Effector CD4-positive, alpha-beta T cell (primary cell): ENCODE data around the gene PFN4.

Experiments used
- DNase-seq: peaks from one replicate; pipeline ENCODE4 v3.0.0-alpha.2; 2020

PFN4 gene

DNA sequence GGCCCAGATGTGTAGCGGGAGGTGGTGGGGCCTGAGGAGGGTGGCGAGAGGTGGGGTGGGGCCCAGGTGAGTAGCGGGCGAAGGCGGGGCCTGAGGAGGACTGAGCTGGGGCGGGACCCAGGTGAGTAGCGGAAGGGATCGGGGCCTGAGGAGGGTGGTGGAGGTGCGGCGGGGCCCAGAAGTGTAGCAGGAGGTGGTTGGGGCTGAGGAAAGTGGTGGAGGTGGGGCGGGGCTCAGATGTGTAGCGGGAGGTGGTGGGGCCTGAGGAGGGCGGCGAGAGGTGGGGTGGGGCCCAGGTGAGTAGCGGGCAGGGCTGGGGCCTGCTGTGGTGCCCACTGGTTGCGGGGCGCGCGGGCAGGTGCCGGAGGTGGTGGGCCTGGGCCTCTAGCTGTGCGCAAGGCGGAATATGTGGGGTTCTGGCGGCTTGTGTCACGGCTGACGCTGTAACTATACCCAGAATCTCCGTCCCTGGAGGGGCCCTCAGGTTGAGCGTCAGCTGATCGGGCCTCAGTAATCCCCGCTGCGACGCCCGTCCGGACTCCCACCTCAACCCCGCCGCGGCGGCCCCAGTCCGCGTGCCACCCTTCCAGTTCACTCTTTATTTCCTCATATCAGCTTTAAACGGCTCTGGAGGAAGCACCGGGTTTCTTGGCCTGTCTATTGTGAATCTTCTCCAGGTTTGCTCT, 46.1 kb downstream of the PFN4 start:
- no peak for DNase-seq

DNA sequence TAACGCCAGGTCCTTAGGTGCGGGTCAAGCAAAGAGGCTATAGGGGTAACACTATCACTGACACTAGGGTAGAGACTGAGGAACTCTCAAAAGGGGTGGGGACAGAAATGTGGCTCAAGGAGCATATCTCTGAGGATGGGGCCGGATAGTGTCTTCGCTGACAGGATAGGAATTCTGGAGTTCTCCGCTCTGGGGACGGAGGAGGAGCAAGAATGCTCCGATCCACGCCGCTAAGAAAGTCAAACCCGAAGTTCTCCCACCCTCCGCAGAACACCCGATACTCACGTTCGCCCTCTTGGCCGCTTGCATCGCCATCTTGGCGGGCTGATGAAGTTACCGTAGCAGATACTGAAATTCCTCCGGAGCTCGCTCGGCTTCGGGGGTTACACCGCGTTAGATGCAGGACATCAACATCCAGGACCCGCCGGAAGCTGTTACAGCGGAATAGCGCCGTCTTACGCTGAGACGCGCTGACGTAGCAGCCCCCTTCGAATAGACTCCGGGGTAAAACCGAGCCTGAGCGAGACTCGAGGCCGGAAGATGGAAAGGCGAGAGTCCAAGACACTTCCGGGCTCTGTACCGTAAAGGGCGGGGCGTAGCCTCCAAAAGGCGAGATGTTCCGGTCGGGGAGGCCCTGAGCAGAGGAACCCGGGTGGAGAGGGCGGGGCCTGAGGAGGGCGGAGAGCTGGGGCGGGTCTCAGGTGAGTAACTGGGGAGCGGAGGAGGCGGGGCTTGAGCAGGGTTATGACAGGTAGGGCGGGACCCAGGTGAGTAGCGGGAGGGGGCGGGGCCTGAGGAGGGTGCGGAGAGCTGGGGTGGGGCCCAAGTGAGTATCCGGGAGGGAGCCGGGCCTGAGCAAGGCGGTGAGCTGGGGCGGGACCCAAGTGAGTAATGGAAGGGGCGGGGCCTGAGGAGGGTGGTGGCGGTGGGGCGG, 47.0 kb downstream of the PFN4 start, which contains the start of gene SF3B6:
Gene SF3B6 (minus strand): TSS at position 412 of the 934 bp plus-strand sequence. CDS start 97 bp downstream, at position 315.
- DNase-seq, result peak; percentile 99

DNA sequence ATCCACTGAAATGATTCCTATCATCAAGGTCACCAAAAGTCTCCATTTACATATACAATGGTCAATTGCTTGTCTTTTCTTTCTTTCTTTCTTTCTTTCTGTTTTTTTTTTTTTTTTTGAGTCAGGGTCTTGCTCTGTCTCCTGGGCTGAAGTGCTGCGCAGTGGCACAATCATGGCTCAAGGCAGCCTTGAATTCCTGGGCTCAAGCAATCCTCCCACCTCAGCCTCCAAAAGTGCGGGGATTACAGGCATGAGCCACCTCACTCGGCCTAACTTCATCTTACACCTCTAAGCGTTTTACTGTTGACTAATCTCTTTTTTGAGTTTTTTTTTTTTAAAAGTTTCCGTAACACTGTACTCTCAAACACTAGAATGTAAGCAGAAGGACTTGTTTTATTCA, 47.9 kb downstream of the PFN4 start:
- no peak for DNase-seq

DNA sequence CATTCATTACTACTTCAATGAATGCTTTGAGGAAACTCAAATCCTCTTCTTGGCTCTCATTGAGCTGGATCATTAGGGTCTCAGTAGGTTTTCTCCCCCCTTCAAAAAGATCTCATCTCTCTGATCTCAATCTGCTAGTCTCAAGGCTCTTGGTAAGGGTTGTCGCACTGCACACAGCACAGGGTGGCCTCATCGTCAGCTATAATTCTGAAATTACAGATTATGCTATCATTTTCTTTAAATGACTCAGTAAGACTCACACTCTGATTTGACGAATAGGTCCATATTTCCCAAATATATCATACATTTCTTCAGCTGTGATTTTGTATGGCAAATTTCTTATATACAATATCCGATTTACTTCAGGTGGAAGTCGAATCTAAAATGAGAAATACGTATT, 49.3 kb downstream of the PFN4 start:
- no peak for DNase-seq

DNA sequence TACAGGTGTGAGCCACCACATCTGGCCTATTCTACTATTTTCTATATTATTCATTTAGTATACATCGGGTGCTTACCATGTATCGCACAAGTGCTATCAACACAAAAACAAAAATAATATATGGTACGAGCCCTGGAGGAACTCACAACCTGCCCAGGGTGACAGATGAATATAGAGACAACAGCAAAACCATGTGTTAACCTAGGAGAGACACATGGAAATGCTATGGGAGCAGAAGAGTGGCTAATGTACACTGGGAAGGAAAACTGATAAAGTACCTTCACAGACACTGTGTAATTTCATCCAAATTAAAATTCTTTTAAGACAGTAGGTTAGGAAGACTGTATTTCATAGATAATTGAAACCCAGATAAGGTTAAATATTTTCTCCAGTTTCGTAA, 50.9 kb downstream of the PFN4 start:
- DNase-seq, result no peak

DNA sequence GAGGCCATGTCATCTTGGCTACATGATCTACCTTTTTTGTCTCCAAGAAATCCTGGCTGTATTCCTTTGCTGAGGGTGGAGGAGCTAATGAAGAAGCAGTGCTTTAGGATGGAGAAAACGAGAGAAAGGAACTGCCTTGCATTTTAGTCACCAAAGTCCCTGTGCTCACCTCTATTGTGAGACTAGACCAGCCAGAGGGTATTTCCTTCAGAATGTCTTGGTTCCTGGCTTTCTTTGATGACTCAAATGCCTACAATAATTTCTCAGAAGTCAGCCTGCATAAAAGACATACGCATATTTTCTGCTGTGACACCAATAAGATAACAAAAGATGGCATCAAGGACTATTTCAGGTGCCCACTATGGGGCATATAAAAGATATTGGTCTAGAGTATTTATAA, 57.8 kb downstream of the PFN4 start:
- DNase-seq, result no peak
